Neural crest cell (in vitro differentiated cells): ENCODE results near the gene DDX53. TPM values are rescaled to one million over a fixed set of nuclear protein-coding genes. Genes with fewer than 3 reads are reported as not detected.

Experiments
- DNase-seq: peaks from one replicate; pipeline ENCODE4 v3.0.0; 2021; ENCODE audit warnings: low read depth, mixed read lengths, low spot score
- H3K27ac Mint-ChIP-seq: one replicate; pipeline ENCODE4 v1.8.0; 2021; ENCODE audit warnings: mild to moderate bottlenecking, mixed read lengths; ENCODE audit not compliant: unreplicated experiment
- H3K27me3 Mint-ChIP-seq: 2 replicates; pipeline ENCODE4 v1.8.0; 2021; ENCODE audit warnings: low read depth, mild to moderate bottlenecking, mixed read lengths
- H3K36me3 Mint-ChIP-seq: 2 replicates; pipeline ENCODE4 v1.8.0; 2021; ENCODE audit warnings: low read depth, mild to moderate bottlenecking, mixed read lengths
- H3K4me1 Mint-ChIP-seq: 2 replicates; pipeline ENCODE4 v1.8.0; 2021; ENCODE audit warnings: mixed read lengths
- H3K4me3 Mint-ChIP-seq: one replicate; pipeline ENCODE4 v1.8.0; 2021; ENCODE audit warnings: mild to moderate bottlenecking, mixed read lengths
- H3K9me3 Mint-ChIP-seq: 2 replicates; pipeline ENCODE4 v1.8.0; 2021; ENCODE audit warnings: mixed read lengths
- total RNA-seq: library from RNA; stranded (reverse); gene quantifications from 2 replicates; pipeline ENCODE4 v1.2.1, GENCODE V29; 2021
- TF ChIP-seq, protein P1 (sequence below): fragments of 200-600 bp; sonication (generic); conservative IDR thresholded peaks from 2 replicates; pipeline ENCODE4 v1.5.0; 2021; ENCODE audit warnings: antibody characterized with exemption, mild to moderate bottlenecking

DDX53 gene
- total RNA-seq, 1 donor from 2014 or later = not detected

DNA sequence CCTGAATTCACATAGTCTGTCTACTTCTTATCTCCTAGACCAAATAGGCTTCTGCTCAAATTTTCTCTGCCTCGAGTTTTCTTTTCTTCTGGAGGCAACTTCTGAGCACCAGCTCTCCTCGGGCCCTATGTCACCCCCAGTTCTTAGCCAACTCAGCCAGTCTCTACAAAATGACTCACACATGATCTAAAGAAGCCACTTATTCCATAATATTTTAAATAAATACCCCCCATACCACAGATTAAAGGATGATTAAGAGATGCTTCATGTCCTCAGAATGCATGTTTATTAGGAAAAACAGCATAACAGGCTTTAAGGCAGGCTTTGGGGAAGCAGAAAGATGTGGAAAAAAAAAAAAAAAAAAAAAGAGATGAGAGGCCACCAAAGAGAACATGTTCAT is 36.6 kb upstream of the DDX53 start:
- DNase-seq = no peak
- Mint-ChIP-seq H3K27ac (no peak overlapping the region), H3K36me3 (no peaks in the 10 kb centered on the region), H3K4me3 (no peak overlapping the region), H3K27me3 (no peaks in the 10 kb centered on the region), H3K9me3 (no peaks in the 10 kb centered on the region), H3K4me1 (no peaks in the 10 kb centered on the region)
- TF ChIP-seq, protein P1, sequence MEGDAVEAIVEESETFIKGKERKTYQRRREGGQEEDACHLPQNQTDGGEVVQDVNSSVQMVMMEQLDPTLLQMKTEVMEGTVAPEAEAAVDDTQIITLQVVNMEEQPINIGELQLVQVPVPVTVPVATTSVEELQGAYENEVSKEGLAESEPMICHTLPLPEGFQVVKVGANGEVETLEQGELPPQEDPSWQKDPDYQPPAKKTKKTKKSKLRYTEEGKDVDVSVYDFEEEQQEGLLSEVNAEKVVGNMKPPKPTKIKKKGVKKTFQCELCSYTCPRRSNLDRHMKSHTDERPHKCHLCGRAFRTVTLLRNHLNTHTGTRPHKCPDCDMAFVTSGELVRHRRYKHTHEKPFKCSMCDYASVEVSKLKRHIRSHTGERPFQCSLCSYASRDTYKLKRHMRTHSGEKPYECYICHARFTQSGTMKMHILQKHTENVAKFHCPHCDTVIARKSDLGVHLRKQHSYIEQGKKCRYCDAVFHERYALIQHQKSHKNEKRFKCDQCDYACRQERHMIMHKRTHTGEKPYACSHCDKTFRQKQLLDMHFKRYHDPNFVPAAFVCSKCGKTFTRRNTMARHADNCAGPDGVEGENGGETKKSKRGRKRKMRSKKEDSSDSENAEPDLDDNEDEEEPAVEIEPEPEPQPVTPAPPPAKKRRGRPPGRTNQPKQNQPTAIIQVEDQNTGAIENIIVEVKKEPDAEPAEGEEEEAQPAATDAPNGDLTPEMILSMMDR = no peak

DNA sequence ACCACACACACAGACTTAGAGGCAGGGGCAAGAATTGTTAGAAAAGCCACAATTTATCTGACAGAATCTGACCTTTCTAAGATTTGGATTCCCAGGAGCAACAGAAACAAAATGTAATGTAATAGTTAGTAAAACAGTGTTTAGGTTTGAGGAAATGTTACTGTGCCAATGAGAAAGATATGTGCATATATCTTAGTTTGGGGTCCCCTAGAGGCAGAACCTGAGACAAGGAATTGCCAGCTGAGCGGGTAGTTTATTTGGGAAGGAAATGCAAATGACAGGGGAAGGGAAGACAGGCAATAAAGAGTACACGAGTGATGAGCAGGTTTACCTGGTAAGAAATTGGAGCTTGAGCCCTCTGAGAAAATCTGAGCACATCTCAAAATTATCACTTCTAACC is 31.3 kb upstream of the DDX53 start:
- Mint-ChIP-seq H3K36me3 (no peaks in the 10 kb centered on the region), H3K9me3 (peaks cover 11% of the 10 kb centered on the region), H3K4me1 (no peaks in the 10 kb centered on the region), H3K4me3 (no peak overlapping the region), H3K27me3 (no peaks in the 10 kb centered on the region), H3K27ac (no peak overlapping the region)
- DNase-seq = no peak
- TF ChIP-seq, protein P1 = no peak

DNA sequence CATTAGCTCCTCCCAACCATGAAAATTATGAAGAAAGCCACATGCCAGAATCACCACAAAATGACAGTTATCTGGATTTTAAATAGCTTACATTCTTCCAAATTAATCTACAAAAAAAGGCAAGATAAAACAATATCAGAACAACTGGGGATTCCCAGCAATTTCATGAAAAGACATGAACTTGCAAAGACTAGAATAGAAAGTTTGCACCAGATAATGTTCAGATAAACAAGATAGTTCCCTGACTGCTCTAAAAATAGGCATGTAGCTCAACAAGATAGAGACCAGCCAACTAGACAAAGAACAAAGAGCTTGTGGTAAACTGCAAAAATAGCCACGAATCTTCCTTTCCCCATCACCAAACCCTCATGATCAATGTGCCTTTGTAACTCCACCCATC is 30.3 kb upstream of the DDX53 start:
- Mint-ChIP-seq H3K4me1 (no peaks in the 10 kb centered on the region), H3K9me3 (peaks cover 11% of the 10 kb centered on the region), H3K4me3 (no peak overlapping the region), H3K27ac (no peak overlapping the region), H3K36me3 (no peaks in the 10 kb centered on the region), H3K27me3 (no peaks in the 10 kb centered on the region)
- TF ChIP-seq, protein P1 = no peak
- no peak for DNase-seq

DNA sequence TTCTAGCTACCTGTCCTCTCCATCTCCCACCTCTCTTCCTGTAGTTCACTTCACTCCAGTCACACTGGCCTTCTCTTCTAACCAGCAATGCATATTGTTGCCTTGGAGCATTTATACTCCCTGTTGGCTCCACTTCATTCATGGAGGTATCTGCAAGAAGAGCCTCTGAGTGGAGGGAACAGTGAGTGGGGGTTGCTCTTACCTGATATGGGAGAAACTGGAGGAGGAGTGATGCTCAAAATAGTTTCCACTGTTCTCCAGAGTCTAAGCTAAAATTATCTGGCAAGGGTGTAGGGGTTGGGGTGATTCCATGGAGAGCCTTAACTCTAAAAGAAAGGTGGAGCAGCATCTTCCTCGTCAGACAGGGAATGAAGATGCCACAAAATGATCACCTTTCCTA is 28.9 kb upstream of the DDX53 start:
- Mint-ChIP-seq H3K9me3 (peaks cover 11% of the 10 kb centered on the region), H3K4me1 (no peaks in the 10 kb centered on the region), H3K27ac (no peak overlapping the region), H3K4me3 (no peak overlapping the region), H3K27me3 (no peaks in the 10 kb centered on the region), H3K36me3 (no peaks in the 10 kb centered on the region)
- no peak for DNase-seq
- TF ChIP-seq, protein P1 = no peak

DNA sequence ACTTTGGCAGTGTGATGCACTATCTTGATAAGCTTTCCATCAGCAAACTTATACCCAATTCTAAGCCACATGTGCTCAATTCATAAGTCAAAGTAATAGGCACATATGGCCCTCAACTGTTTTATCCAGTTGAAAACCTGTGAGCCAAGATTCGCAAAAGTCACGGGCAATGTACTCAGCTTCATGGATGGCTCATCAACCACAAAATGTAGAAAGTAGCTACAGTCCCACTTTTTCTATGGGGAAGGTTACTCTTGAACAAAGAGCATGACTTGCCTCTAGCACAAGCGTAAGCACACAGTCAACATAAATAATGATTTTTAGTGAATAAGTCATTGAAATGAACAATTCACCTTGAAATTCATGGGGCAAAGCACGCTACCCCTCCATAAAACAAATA is 25.1 kb upstream of the DDX53 start:
- H3K27me3 Mint-ChIP-seq = no peaks in the 10 kb centered on the region
- no peaks in the 10 kb centered on the region for H3K36me3 Mint-ChIP-seq
- no peak overlapping the region for H3K4me3 Mint-ChIP-seq
- DNase-seq = no peak
- H3K4me1 Mint-ChIP-seq = no peaks in the 10 kb centered on the region
- TF ChIP-seq, protein P1 = no peak
- H3K27ac Mint-ChIP-seq = no peak overlapping the region
- H3K9me3 Mint-ChIP-seq = peaks cover 7% of the 10 kb centered on the region

DNA sequence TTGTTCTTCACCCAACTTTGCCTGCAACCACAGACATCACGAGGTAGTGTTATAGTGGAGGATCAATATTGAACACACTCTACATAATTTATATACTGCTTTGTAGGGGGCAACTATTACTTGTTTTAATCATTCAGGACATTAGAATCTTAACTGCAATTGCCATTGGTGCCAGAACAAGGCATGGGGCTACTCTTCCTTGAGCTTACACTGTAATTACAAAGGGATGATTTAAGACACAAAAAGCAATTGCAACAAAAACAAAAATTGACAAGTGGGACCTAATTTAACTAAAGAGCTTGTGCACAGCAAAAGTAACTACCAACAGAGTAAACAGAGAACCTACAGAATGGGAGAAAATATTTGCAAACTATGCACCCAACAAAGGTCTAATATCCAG is 24.0 kb upstream of the DDX53 start:
- Mint-ChIP-seq H3K9me3 (peaks cover 2% of the 10 kb centered on the region), H3K27ac (no peak overlapping the region), H3K36me3 (no peaks in the 10 kb centered on the region), H3K4me1 (no peaks in the 10 kb centered on the region), H3K27me3 (no peaks in the 10 kb centered on the region), H3K4me3 (no peak overlapping the region)
- TF ChIP-seq, protein P1 = no peak
- DNase-seq = no peak
